ENCODE measurements around the gene AP2M1. TPM values are rescaled to one million over a fixed set of nuclear protein-coding genes. Genes with fewer than 3 reads are reported as not detected.
A peak's percentile ranks its signal among the peaks of the same experiment; 100 is the strongest.

AP2M1 gene
- total and polyA plus RNA-seq, 4 donors = 71.9 to 200 (median 135) TPM

GRCh38 chr3:184129012-184129411, 45.6 kb upstream of the AP2M1 start:
- H3K27ac ChIP-seq (ENCODE audit: low read depth in 1 of 2, low read length in 2 of 2) = no peak overlapping the region
- TF ChIP-seq CTCF (IDR thresholded peaks at IDR 0.05; ENCODE audit: low read depth, low read length, missing input control) = peak; percentile 27
- no peak for TF ChIP-seq ATF3 (IDR thresholded peaks at IDR 0.05)
- TF ChIP-seq HNF4G (IDR thresholded peaks at IDR 0.05) = no peak
- no peak for TF ChIP-seq SP1 (IDR thresholded peaks at IDR 0.05)
- TF ChIP-seq RAD21 (IDR thresholded peaks at IDR 0.05) = peak; percentile 50 to 53
- TF ChIP-seq EGR1 (IDR thresholded peaks at IDR 0.05; ENCODE audit: low read depth in 2 of 2) = no peak
- no peak for TF ChIP-seq GABPA (IDR thresholded peaks at IDR 0.05 in 1 of 2, conservative IDR thresholded peaks at IDR 0.05 in 1 of 2)
- no peak for TF ChIP-seq TAF1 (conservative IDR thresholded peaks at IDR 0.05)
- no peak for TF ChIP-seq FOXA1 (IDR thresholded peaks at IDR 0.05)
- TF ChIP-seq FOXA2 (IDR thresholded peaks at IDR 0.05) = no peak
- no peak for TF ChIP-seq YY1 (IDR thresholded peaks at IDR 0.05)
- H3K36me3 ChIP-seq (ENCODE audit: control insufficient read depth in 4 of 4, insufficient read depth in 3 of 4, low read depth in 1 of 4, low read length in 3 of 4) = no peaks in the 10 kb centered on the region
- DNase-seq (ENCODE audit: low spot score) = no peak
- 52% methylated on average over 2 of the region's 2 CpGs for WGBS
- no peak overlapping the region for H3K9ac ChIP-seq (ENCODE audit: low read depth in 1 of 2, low read length in 2 of 2)
- H3K4me3 ChIP-seq (ENCODE audit: low read depth in 1 of 3, low read length in 3 of 3) = no peak overlapping the region
- H3K4me1 ChIP-seq (ENCODE audit: control insufficient read depth in 4 of 4, insufficient read depth in 4 of 4, low read length in 3 of 4) = peaks cover 0 to 5% (median 3%) of the 10 kb centered on the region in 4 donors
- H3K9me3 ChIP-seq (ENCODE audit: control insufficient read depth in 4 of 4, low read length in 3 of 4) = no peaks in the 10 kb centered on the region
- H3K27me3 ChIP-seq (ENCODE audit: control insufficient read depth in 4 of 4, insufficient read depth in 4 of 4, low read length in 3 of 4) = no peaks in the 10 kb centered on the region

GRCh38 chr3:184132945-184133344, 41.7 kb upstream of the AP2M1 start:
- H3K9ac ChIP-seq (ENCODE audit: low read depth in 1 of 2, low read length in 2 of 2) = no peak overlapping the region
- H3K27me3 ChIP-seq (ENCODE audit: control insufficient read depth in 4 of 4, insufficient read depth in 4 of 4, low read length in 3 of 4) = no peaks in the 10 kb centered on the region
- TF ChIP-seq YY1 (IDR thresholded peaks at IDR 0.05) (no peak), RXRA (IDR thresholded peaks at IDR 0.05) (no peak), HNF4G (IDR thresholded peaks at IDR 0.05) (no peak), FOXA1 (IDR thresholded peaks at IDR 0.05) (no peak), GABPA (IDR thresholded peaks at IDR 0.05 in 1 of 2, conservative IDR thresholded peaks at IDR 0.05 in 1 of 2) (no peak), EGR1 (IDR thresholded peaks at IDR 0.05; ENCODE audit: low read depth in 2 of 2) (no peak), FOXA2 (IDR thresholded peaks at IDR 0.05) (no peak), TAF1 (conservative IDR thresholded peaks at IDR 0.05) (no peak), SP1 (IDR thresholded peaks at IDR 0.05) (no peak), NR2F2 (IDR thresholded peaks at IDR 0.05) (no peak), ATF3 (IDR thresholded peaks at IDR 0.05) (no peak), REST (IDR thresholded peaks at IDR 0.05) (no peak), RAD21 (IDR thresholded peaks at IDR 0.05) (no peak), JUND (IDR thresholded peaks at IDR 0.05) (no peak), CTCF (IDR thresholded peaks at IDR 0.05; ENCODE audit: low read depth, low read length, missing input control) (no peak), ZBTB33 (IDR thresholded peaks at IDR 0.05) (no peak)
- H3K4me3 ChIP-seq (ENCODE audit: low read depth in 1 of 3, low read length in 3 of 3) = no peak overlapping the region
- WGBS = 96% methylated on average over 4 of the region's 4 CpGs
- H3K9me3 ChIP-seq (ENCODE audit: control insufficient read depth in 4 of 4, low read length in 3 of 4) = no peaks in the 10 kb centered on the region
- H3K27ac ChIP-seq (ENCODE audit: low read depth in 1 of 2, low read length in 2 of 2) = no peak overlapping the region
- H3K4me1 ChIP-seq (ENCODE audit: control insufficient read depth in 4 of 4, insufficient read depth in 4 of 4, low read length in 3 of 4) = peaks cover 4 to 32% (median 21%) of the 10 kb centered on the region in 4 donors
- peaks cover 0 to 4% (median 0%) of the 10 kb centered on the region in 4 donors for H3K36me3 ChIP-seq (ENCODE audit: control insufficient read depth in 4 of 4, insufficient read depth in 3 of 4, low read depth in 1 of 4, low read length in 3 of 4)
- no peak for DNase-seq (ENCODE audit: low spot score)
